T-helper 1 cell (primary cell): Measurements from ENCODE around the gene TASL.
"Not testable (repeated sequence)": the region's sequence is repeated elsewhere in the genome, so short reads cannot be mapped to it uniquely, and the experiment has no call there.

Experiments used
- DNase-seq, 5 donors: peaks; one replicate each; pipeline ENCODE4 v3.0.0-alpha.2; 2012 to 2020

The TASL gene

DNA sequence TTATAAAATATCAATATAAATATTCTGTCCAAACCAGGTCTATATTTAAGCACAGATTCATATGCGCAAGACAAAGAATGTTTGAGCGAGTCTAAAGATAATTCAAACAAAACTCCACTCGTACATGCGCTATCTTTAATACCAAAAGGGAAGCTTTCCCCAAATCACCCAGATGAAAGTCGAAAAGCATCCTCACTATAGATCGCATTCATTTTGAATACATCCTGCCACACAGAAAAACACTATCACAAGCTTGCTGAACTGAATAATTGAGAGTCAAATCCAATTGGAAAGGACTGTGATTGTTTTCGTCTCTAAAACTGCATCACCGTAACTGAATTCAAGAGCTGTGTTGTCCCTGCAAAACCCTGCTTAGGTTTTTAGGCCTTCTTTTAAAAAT, 685 bp downstream of the TASL start:
- peak in 1 of 5 donors; percentile 7 for DNase-seq

GRCh38 chrX:30573125-30573524, 4.4 kb downstream of the TASL start:
- DNase-seq, result peak in 1 of 5 donors; percentile 42

DNA sequence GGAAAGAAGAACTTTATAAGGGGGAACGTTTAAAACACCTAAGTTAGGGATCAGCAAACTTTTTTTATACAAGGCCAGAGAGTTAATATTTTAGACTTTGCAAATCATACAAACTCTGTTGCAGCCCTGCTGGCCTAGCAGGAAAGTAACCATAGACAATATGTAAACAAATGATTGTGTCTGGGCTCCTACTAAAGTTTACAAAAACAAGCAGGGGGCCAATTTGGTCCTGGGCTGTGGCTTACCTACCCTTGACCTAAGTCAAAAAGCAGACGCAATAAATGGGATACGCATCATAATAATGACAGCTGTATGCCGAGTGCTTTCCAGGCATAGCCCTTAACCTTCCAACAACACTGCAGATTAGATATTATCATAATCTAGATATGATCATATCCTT, 4.9 kb downstream of the TASL start:
- DNase-seq, result no peak

GRCh38 chrX:30572004-30572403, 5.6 kb downstream of the TASL start:
- DNase-seq, result no peak

DNA sequence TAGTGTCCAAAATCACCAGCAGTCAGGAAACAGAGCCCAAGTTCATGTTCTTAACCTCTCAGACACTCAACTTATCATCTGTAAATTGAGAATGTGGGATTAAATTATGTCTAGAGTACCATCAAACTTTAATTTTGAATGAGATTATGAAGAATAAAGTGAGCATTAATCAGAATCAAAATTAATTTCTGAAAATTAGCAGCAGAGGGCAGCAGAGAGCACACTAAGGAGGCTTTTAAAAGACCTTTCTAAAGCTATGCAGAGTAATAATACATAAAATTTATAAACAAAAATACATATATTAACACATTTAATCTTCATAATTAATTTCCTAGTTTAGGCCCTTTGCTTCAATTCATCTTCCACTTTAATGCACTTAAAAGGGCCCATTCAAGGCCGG, 7.1 kb downstream of the TASL start:
- no peak for DNase-seq

DNA sequence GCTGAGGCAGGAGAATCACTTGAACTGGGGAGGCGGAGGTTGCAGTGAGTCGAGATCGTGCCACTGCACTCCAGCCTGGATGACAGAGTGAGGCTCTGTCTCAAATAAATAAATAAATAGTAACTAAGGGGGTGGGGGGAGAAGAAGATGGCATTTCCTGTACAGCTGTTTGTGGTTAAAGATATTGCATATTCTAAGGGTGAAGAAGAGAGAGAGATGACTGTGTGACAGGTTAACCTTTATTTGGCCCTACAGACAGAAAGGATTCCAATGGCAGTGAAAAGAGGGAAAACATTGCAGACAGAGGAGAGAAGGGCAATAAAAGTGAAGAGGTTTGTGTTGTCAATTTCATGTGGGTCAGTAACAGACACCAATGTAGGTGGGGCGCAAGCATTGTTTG, 9.4 kb downstream of the TASL start:
- peak in 1 of 5 donors; percentile 22 for DNase-seq

DNA sequence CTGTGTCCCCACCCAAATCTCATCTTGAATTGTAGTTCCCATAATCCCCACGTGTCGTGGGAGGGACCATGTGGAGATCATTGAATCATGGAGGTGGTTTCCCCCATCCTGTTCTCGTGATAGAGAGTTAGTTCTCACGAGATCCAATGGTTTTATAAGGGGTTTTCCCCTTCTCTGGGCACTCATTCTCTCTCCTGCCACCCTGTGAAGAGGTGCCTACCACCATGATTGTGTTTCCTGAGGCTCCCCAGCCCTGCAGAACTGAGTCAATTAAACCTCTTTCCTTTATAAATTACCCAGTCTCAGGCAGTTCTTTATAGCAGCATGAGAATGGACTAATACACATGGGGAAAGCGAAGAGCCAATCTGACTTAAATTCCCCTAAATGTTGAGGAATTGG, 14.5 kb downstream of the TASL start:
- not testable (repeated sequence) for DNase-seq

DNA sequence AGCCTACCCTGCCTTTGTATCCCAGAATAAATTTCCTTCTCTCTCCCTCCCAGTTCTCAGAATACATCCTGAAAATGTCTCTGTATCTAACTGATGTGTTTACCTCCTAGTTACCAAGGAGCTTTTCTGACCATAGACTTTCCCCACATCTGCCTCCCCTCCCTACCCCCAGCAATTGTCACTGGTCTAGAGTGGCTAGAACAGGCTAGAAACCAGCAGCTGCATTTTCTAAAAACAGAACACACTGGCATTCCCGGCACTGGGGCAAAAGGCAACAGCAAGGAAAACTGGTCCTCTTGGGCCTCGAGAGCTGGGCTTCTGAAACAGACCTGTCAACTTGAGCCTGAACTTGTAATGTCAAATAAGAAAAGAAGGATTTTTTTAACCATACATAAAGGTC, 16.4 kb downstream of the TASL start:
- no peak for DNase-seq

- no peak for DNase-seq
These were observed 39.3 kb downstream of the TASL start for GRCh38 chrX:30538271-30538670.

GRCh38 chrX:30533835-30534234, 43.7 kb downstream of the TASL start:
- no peak for DNase-seq

GRCh38 chrX:30533266-30533665, 44.3 kb downstream of the TASL start:
- no peak for DNase-seq

GRCh38 chrX:30530606-30531005, 47.0 kb downstream of the TASL start:
- no peak for DNase-seq

GRCh38 chrX:30525732-30526131, 51.8 kb downstream of the TASL start:
- DNase-seq, result no peak

- no peak for DNase-seq
These were observed 56.0 kb downstream of the TASL start for GRCh38 chrX:30521440-30522182.

GRCh38 chrX:30513284-30513683, 64.3 kb downstream of the TASL start:
- DNase-seq, result no peak
